HG03064 (cell line): ENCODE measurements around the gene HEPACAM.

Experiments
- ATAC-seq: cut with Tn5 transposase; IDR thresholded peaks from one replicate; pipeline ENCODE4 v1.9.1; 2021; ENCODE audit warnings: low read depth; ENCODE audit not compliant: unreplicated experiment

HEPACAM gene

GRCh38 chr11:124943741-124944140 is 7.9 kb upstream of the HEPACAM start:
- ATAC-seq: no peak

- no peak for ATAC-seq
These were observed 7.4 kb upstream of the HEPACAM start for GRCh38 chr11:124943254-124943616.

- ATAC-seq: no peak
These were observed 6.8 kb upstream of the HEPACAM start for GRCh38 chr11:124942466-124943253.

GRCh38 chr11:124941703-124942102 is 5.9 kb upstream of the HEPACAM start:
- no peak for ATAC-seq

- ATAC-seq: no peak
These were observed 3.1 kb upstream of the HEPACAM start for GRCh38 chr11:124938970-124939369.

GRCh38 chr11:124938206-124938765 is 2.4 kb upstream of the HEPACAM start:
- no peak for ATAC-seq

DNA sequence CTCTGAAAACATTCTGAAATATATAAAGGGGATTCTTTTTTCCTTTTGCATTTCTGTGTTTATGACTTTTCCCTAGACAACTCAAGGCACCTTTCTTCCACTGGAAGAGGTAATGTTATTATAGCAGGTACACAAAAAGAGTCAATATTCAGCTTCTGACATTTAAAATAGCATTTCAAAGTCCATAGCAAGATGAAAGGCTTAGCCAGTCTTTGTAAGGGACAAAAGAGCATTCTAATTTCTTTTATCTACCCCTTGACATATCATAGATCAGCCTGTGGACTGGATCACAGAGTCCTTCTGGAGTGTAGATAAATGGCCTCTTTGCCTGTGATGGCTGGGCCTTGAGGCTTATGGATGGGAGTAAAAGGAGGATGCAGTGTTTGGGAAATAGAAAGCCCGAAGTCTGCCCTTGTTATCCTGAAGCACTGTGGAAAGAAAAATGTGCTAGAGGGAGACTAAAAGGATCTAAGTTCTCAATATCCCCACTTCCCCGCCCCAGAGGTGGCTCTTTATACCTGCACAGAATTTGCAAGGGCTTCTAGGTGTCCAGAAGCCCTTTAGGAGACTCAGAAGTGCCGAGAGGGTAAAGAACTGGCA is 1.6 kb upstream of the HEPACAM start:
- no peak for ATAC-seq

- no peak for ATAC-seq
These were observed 842 bp downstream of the HEPACAM start for GRCh38 chr11:124934862-124935547.

DNA sequence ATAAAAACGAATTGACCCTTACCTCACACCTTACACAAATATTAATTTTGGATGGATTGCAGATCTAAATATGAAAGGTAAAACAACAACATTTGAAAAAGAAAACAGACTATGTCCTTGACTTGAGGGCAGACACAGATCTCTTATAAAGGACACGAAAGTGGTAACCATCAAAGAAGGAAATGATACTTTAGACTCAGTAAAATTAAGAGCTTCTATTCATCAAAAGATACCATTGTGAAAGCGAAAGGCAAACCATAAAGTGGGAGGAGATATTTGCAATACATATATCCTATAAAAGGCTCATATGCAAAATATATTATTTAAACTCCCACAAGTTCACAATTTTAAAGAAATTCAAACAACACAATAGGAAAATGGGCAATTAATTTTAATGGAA is 5.0 kb downstream of the HEPACAM start:
- no peak for ATAC-seq

DNA sequence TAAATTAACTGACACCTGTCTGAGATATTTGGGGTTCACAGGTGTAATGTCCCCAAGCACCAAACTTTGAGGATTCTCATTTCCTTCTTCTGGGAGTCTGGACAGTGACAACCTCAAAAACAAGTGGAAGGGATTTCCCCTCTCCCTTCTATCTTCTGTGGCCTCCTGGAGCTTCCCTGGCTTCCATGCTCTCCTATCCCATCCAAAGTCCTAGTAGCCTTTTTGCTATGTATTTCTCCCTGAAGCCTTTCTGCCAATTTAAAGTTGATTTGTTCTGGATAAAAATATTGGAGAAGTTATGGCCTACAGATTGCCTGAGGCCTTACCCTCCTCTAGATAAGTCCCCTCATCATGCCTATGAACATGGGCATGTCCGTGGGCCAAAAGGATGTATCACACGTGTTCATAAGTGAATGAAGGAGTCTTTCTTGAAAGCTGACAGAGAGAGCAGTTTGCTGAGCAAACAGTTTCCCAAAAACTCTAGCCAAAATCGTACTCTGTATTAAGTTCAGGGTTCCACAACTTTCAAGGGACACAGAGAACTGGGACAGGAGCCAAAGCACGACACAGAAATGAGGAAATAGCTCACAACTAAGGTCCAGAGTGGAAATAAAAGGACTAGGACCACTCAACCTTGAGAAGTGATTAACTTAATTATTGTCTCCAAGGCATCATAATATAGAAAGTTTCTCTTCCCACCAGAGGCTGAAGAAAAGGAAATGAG is 6.7 kb downstream of the HEPACAM start:
- no peak for ATAC-seq

DNA sequence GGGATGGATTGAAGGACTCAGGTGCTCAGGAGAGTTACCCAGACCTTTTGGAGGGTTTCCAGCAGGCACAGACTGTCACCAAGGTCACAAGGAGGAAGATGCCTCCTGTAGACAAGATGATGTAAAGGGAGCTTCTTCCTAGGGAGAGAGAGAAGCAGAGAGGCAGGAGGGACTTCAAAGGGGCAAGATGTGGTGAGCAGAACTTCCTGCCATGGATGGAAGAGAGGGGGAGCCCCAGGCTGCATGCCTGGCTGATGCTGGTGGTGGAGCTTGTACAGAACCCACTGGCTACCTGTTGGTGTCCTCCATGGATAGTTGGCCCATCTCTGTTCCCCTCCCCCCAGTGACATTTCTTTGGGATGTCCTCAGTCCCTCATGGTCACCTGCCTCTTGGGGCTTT is 12.6 kb downstream of the HEPACAM start:
- ATAC-seq: no peak

- ATAC-seq: no peak
These were observed 13.0 kb downstream of the HEPACAM start for GRCh38 chr11:124922831-124923230.

GRCh38 chr11:124920870-124921609 is 14.8 kb downstream of the HEPACAM start:
- no peak for ATAC-seq

- no peak for ATAC-seq
These were observed 15.5 kb downstream of the HEPACAM start for GRCh38 chr11:124920356-124920755.

DNA sequence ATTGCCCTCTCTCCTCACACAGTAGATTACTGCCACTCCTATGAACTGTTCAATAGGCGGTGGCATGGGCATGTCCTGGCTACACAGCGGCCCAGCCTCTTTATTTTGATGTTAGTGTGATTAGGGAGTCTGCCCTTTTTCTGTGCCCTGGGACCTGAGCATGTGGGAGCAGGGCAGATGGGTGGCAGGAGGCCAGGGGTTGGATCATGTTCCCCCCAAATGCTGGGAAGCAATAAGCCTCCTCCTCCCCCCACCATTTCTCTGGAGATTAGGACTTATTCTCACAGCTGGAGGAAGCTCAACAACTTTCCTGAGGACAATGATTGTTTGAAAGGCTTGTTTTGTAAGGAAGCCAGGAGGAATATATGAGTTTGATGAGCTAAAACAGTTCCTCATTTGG is 15.9 kb downstream of the HEPACAM start:
- no peak for ATAC-seq

GRCh38 chr11:124918950-124919349 is 16.9 kb downstream of the HEPACAM start, which contains the start of gene HEPN1:
TSS of gene HEPN1 (plus strand) at chr11:124919250.
- ATAC-seq: no peak

DNA sequence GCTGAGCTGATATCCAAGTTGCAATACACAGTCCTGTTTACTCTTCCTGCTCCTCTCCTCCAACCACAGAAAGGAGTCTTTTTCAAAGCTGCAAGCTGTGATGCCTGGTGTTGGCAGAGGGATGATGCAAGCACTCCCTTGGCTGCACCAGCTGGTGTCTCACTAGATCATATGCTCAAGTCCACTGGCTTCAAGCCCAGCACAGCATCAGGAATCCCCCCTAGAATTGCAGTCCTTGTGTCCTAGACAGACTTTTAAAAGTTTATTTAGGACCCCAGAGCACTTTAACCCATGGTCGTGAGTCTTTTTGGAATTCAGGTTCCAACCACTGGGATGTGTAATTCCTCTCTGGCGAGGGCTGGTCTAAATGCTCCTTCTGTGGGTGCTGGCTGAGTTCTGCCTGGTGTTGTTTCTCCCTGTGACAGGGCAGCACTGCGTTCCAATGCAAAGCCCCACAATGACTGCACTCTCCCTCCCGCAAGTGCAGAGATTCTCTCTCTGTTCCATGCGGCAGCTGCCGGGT is 18.7 kb downstream of the HEPACAM start:
- no peak for ATAC-seq

DNA sequence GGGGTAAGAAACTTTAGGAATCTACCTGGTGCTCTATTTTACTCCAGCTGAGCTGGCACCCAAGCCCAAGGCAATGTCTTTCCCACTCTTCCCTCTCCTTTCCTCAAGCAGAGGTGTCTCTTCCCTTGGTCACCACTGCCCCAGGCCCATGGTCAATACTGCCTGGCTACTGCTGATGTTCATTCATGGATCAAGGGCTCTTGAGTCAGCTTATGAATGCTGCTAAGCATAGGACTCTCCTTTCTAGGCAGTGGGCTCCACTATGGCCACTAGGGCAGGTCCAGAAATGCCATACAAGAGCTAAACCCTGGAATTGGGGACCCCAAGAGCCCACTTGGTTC is 19.5 kb downstream of the HEPACAM start:
- no peak for ATAC-seq

- no peak for ATAC-seq
These were observed 20.1 kb downstream of the HEPACAM start for GRCh38 chr11:124915541-124916369.
